T-cell (primary cell): ENCODE results near the gene FOXP1. TPM values are rescaled to one million over a fixed set of nuclear protein-coding genes. Genes with fewer than 3 reads are reported as not detected.

Experiments
- ATAC-seq, 4 experiments: fragments of 200-7000 bp in 3 of 4; fragments of 150-1000 bp in 1 of 4; cut with Tn5 transposase; replicated peaks in 1 of 4; 1 replicate in 3 of 4; 2 replicates in 1 of 4; pipeline ENCODE4 v1.10.0; 2021; ENCODE audit warnings: moderate library complexity in 3 of 4, mild to moderate bottlenecking in 2 of 4, moderate number of reproducible peaks in 1 of 4
- CTCF ChIA-PET, 2 donors: fragments of 300-600 bp; sonication (Branson Sonifier 250); formaldehyde crosslinking; loops; one replicate each; lab custom pipeline; 2022; ENCODE audit warnings: antibody characterized with exemption in 2 of 2; lab: Charles Lee
- POLR2A ChIA-PET, 2 donors: fragments of 300-600 bp; sonication (Branson Sonifier 250); formaldehyde crosslinking; loops; one replicate each; lab custom pipeline; 2022; ENCODE audit warnings: antibody characterized with exemption in 2 of 2; lab: Charles Lee
- DNase-seq, 35 experiments: peaks; one replicate each; pipeline versions ENCODE4 v3.0.0 to v3.0.0-alpha.2; 2013 to 2023
- H3K27ac ChIP-seq: one replicate; pipeline ENCODE4 v1.5.1; 2013; ENCODE audit warnings: low read length
- H3K27me3 ChIP-seq, 2 experiments: replicated peaks in 1 of 2; 1 replicate in 1 of 2; 2 replicates in 1 of 2; pipeline versions ENCODE4 v1.6.1 to v1.7.0; 2013; ENCODE audit warnings: low read length in 1 of 2, mixed read lengths in 1 of 2; ENCODE audit not compliant: control insufficient read depth in 2 of 2, insufficient read depth in 2 of 2; ENCODE audit errors: extremely low read depth in 1 of 2
- H3K36me3 ChIP-seq, 2 donors: 1 replicate in 1 of 2; 2 replicates in 1 of 2; pipeline versions ENCODE4 v1.6.1 to v1.7.0; 2013; ENCODE audit warnings: low read length in 1 of 2; ENCODE audit not compliant: control insufficient read depth in 2 of 2, insufficient read depth in 1 of 2; ENCODE audit errors: extremely low read depth in 1 of 2
- H3K4me1 ChIP-seq, 2 experiments: 1 replicate in 1 of 2; 2 replicates in 1 of 2; pipeline versions ENCODE4 v1.6.1 to v1.7.0; 2013; ENCODE audit warnings: low read length in 2 of 2, mixed read lengths in 1 of 2; ENCODE audit not compliant: insufficient read depth in 2 of 2, control insufficient read depth in 1 of 2; ENCODE audit errors: extremely low read depth in 1 of 2
- H3K4me3 ChIP-seq, 2 donors: 1 replicate in 1 of 2; 2 replicates in 1 of 2; pipeline versions ENCODE4 v1.5.1 to v1.7.0; 2013; ENCODE audit warnings: mild to moderate bottlenecking in 2 of 2, low read length in 1 of 2, moderate library complexity in 1 of 2; ENCODE audit not compliant: control insufficient read depth in 1 of 2; ENCODE audit errors: extremely low read depth in 1 of 2
- H3K9me3 ChIP-seq: 2 replicates; pipeline ENCODE4 v1.7.0; 2013
- H3K27ac Mint-ChIP-seq, 2 donors: one replicate each; pipeline ENCODE4 v1.8.0; 2020 to 2021; ENCODE audit warnings: mild to moderate bottlenecking in 2 of 2, mixed read lengths in 2 of 2
- H3K27me3 Mint-ChIP-seq, 2 donors: one replicate each; pipeline ENCODE4 v1.8.0; 2021 to 2022; ENCODE audit warnings: mixed read lengths in 2 of 2
- H3K36me3 Mint-ChIP-seq: one replicate; pipeline ENCODE4 v1.8.0; 2021; ENCODE audit warnings: mixed read lengths
- H3K4me1 Mint-ChIP-seq, 3 donors: one replicate each; pipeline ENCODE4 v1.8.0; 2020 to 2022; ENCODE audit warnings: mixed read lengths in 3 of 3, mild to moderate bottlenecking in 1 of 3
- H3K4me3 Mint-ChIP-seq, 3 donors: one replicate each; pipeline ENCODE4 v1.8.0; 2020 to 2022; ENCODE audit warnings: mild to moderate bottlenecking in 3 of 3, mixed read lengths in 3 of 3, moderate library complexity in 3 of 3
- H3K9me3 Mint-ChIP-seq, 3 donors: one replicate each; pipeline ENCODE4 v1.8.0; 2020 to 2022; ENCODE audit warnings: mixed read lengths in 3 of 3
- whole genome bisulfite sequencing: methylation state at CpG from one replicate; pipeline ENCODE4 v1.1.5; 2013; ENCODE audit warnings: missing lambda C conversion rate; ENCODE audit not compliant: insufficient coverage; 5-methylcytosine and 5-hydroxymethylcytosine counted together
- total RNA-seq, 35 experiments: library from RNA in 6 of 35; stranded (reverse) in 6 of 35; fragments of 120-200 nt in 1 of 35; gene quantifications; one replicate each; pipeline versions ENCODE4 v1.2.1 to v1.2.4 and lab custom pipeline; 2013 to 2026

FOXP1 gene
- total RNA-seq, 5 donors from 2014 or later (not counting 1 experiment from before 2014, with no cell fraction given): 258 to 586 (median 290) TPM

DNA sequence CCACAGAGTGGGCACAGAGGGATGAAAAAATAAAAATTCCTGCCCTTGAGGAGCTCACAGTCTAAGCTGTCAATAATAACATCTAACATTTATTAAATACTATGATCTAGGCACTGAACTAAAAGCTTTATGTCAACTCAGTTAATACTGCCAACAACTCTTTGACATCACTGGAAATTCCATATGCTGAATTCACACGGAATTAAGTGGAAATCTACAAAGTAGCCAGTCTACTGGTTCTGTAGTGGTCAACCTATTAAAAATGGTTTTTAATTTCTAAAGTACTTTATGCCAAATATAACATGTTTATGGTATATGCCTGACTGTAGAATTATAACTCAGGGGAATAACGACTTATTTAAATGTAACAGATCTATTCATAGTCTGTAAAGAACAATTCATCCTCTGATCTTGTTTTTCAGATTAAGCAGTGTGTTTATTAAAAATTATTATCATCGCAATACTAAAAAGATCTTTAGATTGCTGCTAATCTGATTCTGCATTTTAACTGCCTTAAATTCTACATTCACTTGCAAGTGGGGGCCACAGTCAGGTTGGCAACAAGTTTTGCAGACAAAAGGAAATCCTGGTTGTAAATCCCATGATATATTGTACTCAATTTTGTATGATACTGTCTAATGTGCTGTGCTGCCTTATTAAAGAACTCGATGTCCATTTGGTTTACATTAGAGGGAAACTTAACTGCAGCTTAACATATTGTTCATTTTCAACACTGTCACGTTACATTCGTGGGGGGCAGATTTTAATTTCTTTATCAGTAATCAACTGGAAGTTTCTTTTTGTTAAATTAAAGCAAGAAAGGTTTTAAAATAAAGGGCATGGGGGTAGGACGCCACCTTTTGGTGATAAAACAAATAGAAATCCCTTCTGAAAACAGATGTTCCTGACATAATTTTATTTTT lies 2.6 kb upstream of the FOXP1 start:
- H3K4me1 ChIP-seq: peaks cover 3 to 25% of the 10 kb centered on the region in 2 experiments
- no CpG with 5 or more reads among the region's 7 CpGs for WGBS
- H3K27ac Mint-ChIP-seq: peak overlapping the region; percentile 80 to 95

DNA sequence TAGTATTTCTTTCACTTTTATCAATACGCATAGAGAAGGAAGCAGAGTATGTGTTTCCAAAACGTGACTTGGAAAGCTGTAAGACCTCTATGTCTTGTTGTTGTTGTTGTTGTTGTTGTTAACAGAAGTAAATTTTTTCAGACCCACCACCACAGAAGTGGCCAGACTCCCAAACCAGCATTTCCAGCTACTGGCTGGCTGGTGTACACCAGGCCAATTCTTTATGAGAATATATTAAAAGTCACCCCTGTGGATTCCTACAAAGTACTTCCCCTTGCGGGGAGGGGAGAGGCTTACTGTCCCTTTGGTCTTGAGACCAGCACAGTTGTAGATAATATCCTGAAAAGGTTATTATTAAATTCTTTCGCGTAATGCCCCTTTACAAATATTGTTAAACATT lies 1.6 kb upstream of the FOXP1 start:
- Mint-ChIP-seq H3K4me3 (peak overlapping the region; percentile 93 to 96 (median 93)), H3K36me3 (peaks cover under 1% of the 10 kb centered on the region), H3K9me3 (no peaks in the 10 kb centered on the region), H3K27me3 (no peaks in the 10 kb centered on the region), H3K4me1 (peaks cover 31 to 37% (median 35%) of the 10 kb centered on the region in 3 donors), H3K27ac (peak overlapping the region; percentile 94 to 95)
- peaks cover 0 to 6% of the 10 kb centered on the region in 2 experiments for H3K27me3 ChIP-seq
- peak overlapping the region in 1 of 2 donors; percentile 77 for H3K4me3 ChIP-seq
- no CpG with 5 or more reads among the region's 5 CpGs for WGBS
- peaks cover 5 to 26% of the 10 kb centered on the region in 2 experiments for H3K4me1 ChIP-seq
- peak in 4 of 35 experiments; percentile 6 to 26 (median 24) for DNase-seq
- no peaks in the 10 kb centered on the region for H3K36me3 ChIP-seq
- ChIA-PET CTCF (interaction anchor here (0.6 to 2.7 kb wide), 10 partner anchors 80 to 1510 kb away, joined by 3 to 14 read pairs (median 3); no protein-coding TSS in a partner anchor), POLR2A (interaction anchor here in 1 of 2 donors (0.6 kb wide), 1 partner anchor 849 kb away, joined by 3 read pairs; no protein-coding TSS in a partner anchor)
- peak overlapping the region; percentile 70 for H3K27ac ChIP-seq
- H3K9me3 ChIP-seq: no peaks in the 10 kb centered on the region
- ATAC-seq: no peak

More for the DNA sequence above, 2.6 kb upstream of the FOXP1 start:
- ChIA-PET CTCF (interaction anchor here (0.6 to 2.7 kb wide), 12 partner anchors 169 to 1054 kb away, joined by 3 to 14 read pairs (median 4); no protein-coding TSS in a partner anchor), POLR2A (interaction anchor here in 1 of 2 donors (0.5 kb wide), 1 partner anchor 170 kb away, joined by 7 read pairs; no protein-coding TSS in a partner anchor)
- DNase-seq (peak in 23 of 35 experiments; percentile 7 to 76 (median 24)), ATAC-seq (no peak)
- Mint-ChIP-seq H3K27me3 (no peaks in the 10 kb centered on the region), H3K9me3 (no peaks in the 10 kb centered on the region), H3K36me3 (peaks cover 3% of the 10 kb centered on the region), H3K4me1 (peaks cover 23 to 31% (median 30%) of the 10 kb centered on the region in 3 donors), H3K4me3 (peak overlapping the region in 1 of 3 donors; percentile 93)
- no peak overlapping the region for H3K4me3 ChIP-seq
- peaks cover 0 to 5% of the 10 kb centered on the region in 2 experiments for H3K27me3 ChIP-seq
- H3K9me3 ChIP-seq: no peaks in the 10 kb centered on the region
- H3K27ac ChIP-seq: peak overlapping the region; percentile 70
- no peaks in the 10 kb centered on the region for H3K36me3 ChIP-seq

DNA sequence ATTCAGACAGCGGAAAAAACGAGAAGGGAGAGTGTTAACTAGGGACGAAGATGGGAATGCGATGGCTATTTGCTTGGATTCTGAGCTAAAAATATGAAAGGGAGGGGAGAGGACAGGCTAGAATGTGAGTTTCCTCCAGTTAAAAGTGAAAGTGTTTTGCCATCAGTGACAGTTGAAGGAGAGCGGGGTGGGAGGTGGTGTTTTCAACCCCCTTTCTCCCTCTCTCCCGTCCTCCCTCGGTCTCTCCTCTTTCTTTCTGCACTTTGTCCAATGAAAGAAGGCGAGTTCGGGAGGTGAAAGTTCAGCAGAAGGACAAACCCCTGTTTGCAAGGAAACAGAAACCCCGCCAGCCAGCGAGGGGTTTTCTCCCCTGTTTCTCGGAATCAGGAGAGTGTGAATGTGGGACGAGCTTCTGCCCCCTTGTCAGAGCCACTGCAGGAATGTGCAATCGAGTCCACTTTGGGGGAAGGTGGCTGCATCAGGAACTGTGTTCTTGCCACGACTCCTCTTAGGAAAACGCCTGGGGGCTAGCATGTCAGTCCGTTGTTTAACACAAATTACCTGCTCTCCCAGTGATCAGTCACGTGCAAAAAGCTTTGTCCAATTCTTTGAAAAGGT lies 975 bp upstream of the FOXP1 start:
- H3K9me3 Mint-ChIP-seq: no peaks in the 10 kb centered on the region
- H3K36me3 Mint-ChIP-seq: no peaks in the 10 kb centered on the region
- H3K4me1 Mint-ChIP-seq: peaks cover 37 to 43% (median 40%) of the 10 kb centered on the region in 3 donors
- peaks cover 0 to 6% of the 10 kb centered on the region in 2 experiments for H3K27me3 ChIP-seq
- ChIA-PET POLR2A (no interaction called here), CTCF (interaction anchor here (0.6 to 2.7 kb wide), 9 partner anchors 81 to 1509 kb away, joined by 3 to 14 read pairs (median 3); no protein-coding TSS in a partner anchor)
- H3K27ac Mint-ChIP-seq: peak overlapping the region; percentile 94 to 95
- ATAC-seq (peak in 2 of 4 experiments; percentile 20 to 25), DNase-seq (peak in 33 of 35 experiments; percentile 4 to 66 (median 26))
- H3K4me3 Mint-ChIP-seq: peak overlapping the region; percentile 93 to 96 (median 93)
- no peaks in the 10 kb centered on the region for H3K36me3 ChIP-seq
- H3K9me3 ChIP-seq: no peaks in the 10 kb centered on the region
- H3K4me3 ChIP-seq: peak overlapping the region; percentile 77 to 81
- peaks cover 5 to 26% of the 10 kb centered on the region in 2 experiments for H3K4me1 ChIP-seq
- WGBS: 0% methylated on average over 7 of the region's 18 CpGs
- peak overlapping the region; percentile 70 for H3K27ac ChIP-seq
- no peaks in the 10 kb centered on the region for H3K27me3 Mint-ChIP-seq

DNA sequence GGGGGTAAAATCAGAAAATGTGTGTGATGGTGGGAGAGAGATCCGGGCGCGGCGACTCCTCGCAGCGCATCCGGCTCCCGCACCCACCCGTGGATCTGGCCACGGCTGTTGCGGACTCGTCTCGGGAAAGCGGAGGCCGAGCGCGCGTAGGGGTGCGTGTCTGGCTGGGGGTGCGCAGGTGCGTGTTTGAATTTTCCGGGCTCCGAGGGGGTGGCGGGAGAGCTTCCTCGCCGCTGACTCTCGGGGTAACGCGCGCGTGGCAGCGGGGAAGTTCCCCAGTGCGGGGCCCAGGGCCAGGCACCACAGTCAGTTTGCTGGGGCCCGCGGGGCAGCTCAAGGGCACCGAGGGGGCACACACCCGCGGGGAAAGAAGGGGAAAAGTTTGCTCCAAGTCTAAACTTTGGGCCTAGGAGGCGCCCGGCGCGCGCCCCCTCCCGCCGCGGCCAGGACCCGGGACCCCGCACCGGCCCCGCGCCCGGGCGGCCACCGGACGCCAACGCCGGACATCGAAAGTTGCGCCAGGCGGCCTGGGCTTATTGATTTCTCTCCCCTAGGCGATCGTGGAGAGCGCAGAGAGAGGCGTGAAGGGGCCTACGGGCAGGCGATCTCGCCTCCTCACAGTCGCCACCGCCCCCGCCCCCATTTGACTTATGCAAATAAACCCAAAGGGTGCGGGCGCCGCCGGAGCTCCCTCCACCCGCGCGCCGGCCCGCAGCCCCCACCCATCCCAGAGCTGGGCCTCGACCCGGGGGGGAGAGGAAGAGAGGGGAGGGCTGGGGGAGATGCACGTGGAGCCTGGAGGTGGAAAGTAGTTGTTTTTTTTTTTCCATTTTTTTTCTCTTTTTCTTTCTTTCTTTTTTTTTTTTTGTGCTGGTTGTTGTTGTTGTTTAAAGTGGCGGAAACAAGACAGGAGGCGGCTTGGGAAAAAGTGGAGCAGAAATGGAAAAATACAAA lies 639 bp downstream of the FOXP1 start:
- H3K27ac ChIP-seq: peak overlapping the region; percentile 62
- Mint-ChIP-seq H3K4me1 (peaks cover 44 to 49% (median 46%) of the 10 kb centered on the region in 3 donors), H3K9me3 (no peaks in the 10 kb centered on the region), H3K27ac (peak overlapping the region; percentile 72 to 81), H3K27me3 (no peaks in the 10 kb centered on the region), H3K4me3 (peak overlapping the region; percentile 88 to 93 (median 90)), H3K36me3 (no peaks in the 10 kb centered on the region)
- no peaks in the 10 kb centered on the region for H3K9me3 ChIP-seq
- DNase-seq (peak; percentile 27 to 71 (median 56)), ATAC-seq (peak; percentile 38 to 48 (median 39))
- ChIA-PET CTCF (interaction anchor here (0.6 to 0.7 kb wide), 3 partner anchors 15 to 1310 kb away, joined by 3 to 7 read pairs (median 4); no protein-coding TSS in a partner anchor), POLR2A (no interaction called here)
- peak overlapping the region; percentile 77 to 88 for H3K4me3 ChIP-seq
- no peaks in the 10 kb centered on the region for H3K36me3 ChIP-seq
- peaks cover 5 to 26% of the 10 kb centered on the region in 2 experiments for H3K4me1 ChIP-seq
- H3K27me3 ChIP-seq: peaks cover 0 to 6% of the 10 kb centered on the region in 2 experiments
- WGBS: under 1% methylated on average over 66 of the region's 84 CpGs

DNA sequence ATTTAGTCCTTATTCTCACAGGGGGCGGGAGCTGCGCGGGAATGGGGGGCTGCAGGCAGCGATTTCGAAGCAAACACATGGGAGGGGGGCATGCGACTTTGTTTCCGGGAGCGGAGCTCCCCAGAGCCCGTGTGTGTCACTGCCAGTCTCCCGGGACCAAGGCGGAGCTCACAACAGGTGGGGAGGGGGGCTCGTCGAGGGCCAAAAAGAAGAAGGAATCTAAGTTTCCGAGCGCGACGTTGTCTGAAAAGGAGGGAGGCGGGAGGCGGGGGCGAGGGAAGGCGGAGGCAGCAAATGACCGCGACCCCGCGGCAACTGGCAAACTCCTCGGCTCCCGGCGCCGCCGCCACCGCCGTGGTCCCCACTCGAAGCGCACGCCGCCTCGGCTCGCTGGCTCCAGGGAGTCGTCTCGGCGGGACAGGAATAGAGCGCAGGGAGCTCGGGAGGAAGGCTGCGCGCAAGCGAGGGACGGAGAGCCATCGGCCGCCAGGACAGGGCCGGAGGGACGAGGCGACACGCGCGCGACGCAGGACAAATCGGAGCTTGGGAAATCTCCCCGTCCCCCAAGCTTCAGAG lies 1.4 kb downstream of the FOXP1 start:
- no peaks in the 10 kb centered on the region for H3K36me3 ChIP-seq
- no peaks in the 10 kb centered on the region for H3K9me3 Mint-ChIP-seq
- no peaks in the 10 kb centered on the region for H3K9me3 ChIP-seq
- H3K4me1 ChIP-seq: peaks cover 5 to 26% of the 10 kb centered on the region in 2 experiments
- peak overlapping the region; percentile 77 to 88 for H3K4me3 ChIP-seq
- POLR2A ChIA-PET: interaction anchor here in 1 of 2 donors (0.6 kb wide), 2 partner anchors 302 to 538 kb away, joined by 5 to 11 read pairs; no protein-coding TSS in a partner anchor
- peak in 2 of 4 experiments; percentile 25 to 34 for ATAC-seq
- CTCF ChIA-PET: interaction anchor here (0.7 kb wide), 2 partner anchors 15 to 217 kb away, joined by 3 to 4 read pairs; no protein-coding TSS in a partner anchor
- H3K27me3 Mint-ChIP-seq: no peaks in the 10 kb centered on the region
- peaks cover 0 to 6% of the 10 kb centered on the region in 2 experiments for H3K27me3 ChIP-seq
- H3K4me1 Mint-ChIP-seq: peaks cover 47 to 52% (median 48%) of the 10 kb centered on the region in 3 donors
- no peaks in the 10 kb centered on the region for H3K36me3 Mint-ChIP-seq
- H3K27ac ChIP-seq: peak overlapping the region; percentile 51
- peak overlapping the region; percentile 88 to 93 (median 90) for H3K4me3 Mint-ChIP-seq
- WGBS: under 1% methylated on average over 59 of the region's 59 CpGs
- DNase-seq: peak in 32 of 35 experiments; percentile 8 to 52 (median 26)
- peak overlapping the region; percentile 65 to 66 for H3K27ac Mint-ChIP-seq
